Anterior cingulate cortex (tissue), 58 donors: ENCODE data around the gene LIPH.
"Not testable (repeated sequence)": the region's sequence is repeated elsewhere in the genome, so short reads cannot be mapped to it uniquely, and the experiment has no call there.

ENCODE experiments used
- DNase-seq, 58 donors: peaks; one replicate each; lab custom pipeline; 2025; lab: John Stamatoyannopoulos, UW

Gene LIPH

DNA sequence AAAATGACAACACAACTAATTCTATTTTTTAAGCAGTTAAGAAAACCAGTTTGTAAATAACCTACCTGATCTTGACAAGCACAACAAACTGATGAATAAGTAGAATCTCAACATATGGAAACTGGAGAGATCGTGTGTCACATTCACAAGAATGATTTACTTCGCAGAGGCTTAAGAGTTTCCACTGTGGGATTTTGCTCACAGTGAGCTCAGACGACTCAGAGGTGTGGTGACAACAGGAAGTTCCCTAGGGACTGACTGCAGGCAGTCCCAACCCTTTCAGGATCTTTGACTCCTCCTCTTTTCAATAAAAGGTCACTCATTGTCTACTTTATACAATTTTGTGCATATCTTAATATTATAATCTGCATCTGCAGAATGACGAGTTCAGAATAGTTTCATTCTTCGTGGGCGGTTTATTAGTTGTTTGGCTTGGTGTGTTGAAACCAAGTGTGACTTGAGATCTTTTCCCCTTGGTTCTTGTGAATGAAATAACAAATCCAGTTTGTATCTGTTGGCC lies at the start of gene LIPH:
Gene LIPH, minus strand, starts transcription at position 231 of the 520 bp plus-strand sequence. Its CDS starts 117 bp downstream, at position 114.
- no peak for DNase-seq

DNA sequence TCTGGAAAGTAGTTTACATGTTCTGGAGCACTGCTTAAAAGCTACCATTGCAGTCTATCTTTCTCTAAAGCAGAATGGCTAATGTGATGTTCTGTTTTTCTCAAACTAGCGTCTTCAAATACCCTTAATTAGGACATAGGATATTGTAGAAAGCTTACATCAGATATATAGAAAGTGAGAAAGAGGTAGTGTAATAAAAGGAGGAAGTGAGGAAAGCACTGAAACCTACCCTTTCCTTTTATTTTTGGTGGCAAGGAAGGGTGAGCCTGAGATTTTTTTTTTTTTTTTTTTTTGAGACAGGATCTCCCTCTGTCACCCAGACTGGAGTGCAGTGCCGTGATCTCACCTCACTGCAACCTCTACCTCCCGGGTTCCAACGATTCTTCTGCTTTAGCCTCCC lies 43.1 kb upstream of the LIPH start:
- no peak for DNase-seq

DNA sequence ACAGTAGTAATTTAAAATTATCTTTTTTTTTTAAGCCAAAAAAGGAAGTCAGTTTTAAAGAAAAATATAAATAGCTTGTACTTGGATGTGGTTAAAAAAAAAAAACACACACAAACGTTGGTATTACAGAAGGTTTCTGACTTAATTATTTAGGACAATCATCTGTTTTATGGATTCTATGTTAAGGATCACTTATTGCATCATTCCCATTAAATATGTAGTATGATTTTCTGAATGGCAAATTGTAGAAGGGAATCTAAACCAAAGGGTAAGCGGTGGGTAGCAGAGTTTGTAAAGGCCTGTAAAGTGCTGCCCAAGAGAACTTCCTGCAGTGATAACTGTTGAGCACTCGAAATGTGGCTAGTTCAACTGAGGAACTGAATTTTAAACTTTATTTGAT lies 41.7 kb upstream of the LIPH start:
- DNase-seq = no peak

DNA sequence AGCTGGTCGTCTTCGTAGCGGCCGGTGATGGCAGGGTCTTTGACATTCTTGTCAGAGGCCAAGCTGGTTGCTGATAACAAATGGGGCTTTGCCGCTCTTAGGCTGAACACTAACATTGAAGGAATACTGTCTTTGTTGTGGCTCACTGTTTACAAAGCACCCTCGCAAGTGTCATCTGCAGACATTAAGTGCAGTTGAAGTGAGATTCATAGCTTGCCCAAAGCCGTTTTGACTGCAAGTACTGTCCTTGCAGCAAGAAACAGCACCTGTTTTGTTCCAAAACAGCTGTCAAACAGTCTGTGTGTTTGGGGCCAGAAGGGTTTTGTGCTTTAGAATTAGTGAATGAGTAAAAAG lies 34.3 kb upstream of the LIPH start:
- peak in 1 of 58 donors; percentile 44 for DNase-seq

DNA sequence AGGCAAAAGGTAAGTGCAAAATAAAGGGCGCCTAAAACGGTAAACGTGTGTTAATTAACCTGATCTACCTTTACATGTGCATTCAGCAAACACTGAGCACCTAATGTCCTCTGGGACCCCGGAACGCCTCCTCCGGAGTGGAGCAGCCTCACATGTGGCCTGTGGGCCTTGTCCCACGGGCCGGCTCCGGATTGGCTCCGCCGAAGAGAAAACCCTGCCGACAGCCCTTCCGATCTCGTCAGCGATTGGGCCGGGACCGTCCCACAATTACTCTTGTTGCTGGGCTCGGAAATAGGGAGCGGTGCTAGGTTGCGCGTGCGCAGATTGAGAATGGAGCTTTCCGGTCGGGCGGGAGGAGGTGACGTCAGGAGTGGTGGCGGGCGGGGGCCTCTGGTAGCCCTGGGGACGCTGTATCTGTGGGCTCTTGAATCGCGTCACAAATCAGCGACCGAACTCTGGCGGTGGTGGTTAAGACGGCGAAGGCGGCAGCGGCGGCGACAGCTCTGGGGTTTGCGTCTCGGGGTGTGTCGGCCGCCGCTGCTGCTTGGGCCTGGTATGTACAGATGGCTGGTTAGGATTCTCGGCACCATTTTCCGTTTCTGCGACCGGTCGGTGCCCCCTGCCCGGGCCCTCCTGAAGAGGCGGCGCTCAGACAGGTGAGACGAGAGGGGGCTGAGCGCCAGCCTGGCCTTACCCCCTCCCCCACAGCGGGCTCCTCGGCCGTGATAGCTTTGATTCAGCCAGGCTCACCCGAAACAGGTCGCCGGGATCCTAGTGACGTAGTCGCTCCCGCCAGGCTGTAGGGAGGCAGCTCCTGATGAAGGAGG lies 33.7 kb upstream of the LIPH start, which contains the start of gene SENP2:
Gene SENP2, plus strand, starts transcription at position 437 of the 827 bp plus-strand sequence. Its CDS starts 119 bp downstream, at position 556.
- peak; percentile 92 to 100 (median 99) for DNase-seq

DNA sequence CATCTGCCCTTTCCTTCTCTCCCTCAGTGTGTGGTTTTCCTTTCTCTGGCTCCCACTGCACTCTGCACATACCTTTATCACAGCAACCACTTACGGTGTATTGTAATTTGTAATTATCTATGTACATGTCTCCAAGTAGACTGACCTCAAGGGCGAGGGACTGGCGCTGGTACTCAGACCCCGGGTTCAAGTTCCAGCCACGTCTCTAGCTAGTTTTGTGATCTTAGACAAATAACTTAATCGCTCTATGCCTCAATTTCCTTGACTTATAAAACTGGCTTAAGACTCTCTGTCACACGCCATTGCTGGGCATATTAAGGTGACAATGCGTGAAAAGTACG lies 33.1 kb upstream of the LIPH start:
- DNase-seq = peak in 1 of 58 donors; percentile 70

DNA sequence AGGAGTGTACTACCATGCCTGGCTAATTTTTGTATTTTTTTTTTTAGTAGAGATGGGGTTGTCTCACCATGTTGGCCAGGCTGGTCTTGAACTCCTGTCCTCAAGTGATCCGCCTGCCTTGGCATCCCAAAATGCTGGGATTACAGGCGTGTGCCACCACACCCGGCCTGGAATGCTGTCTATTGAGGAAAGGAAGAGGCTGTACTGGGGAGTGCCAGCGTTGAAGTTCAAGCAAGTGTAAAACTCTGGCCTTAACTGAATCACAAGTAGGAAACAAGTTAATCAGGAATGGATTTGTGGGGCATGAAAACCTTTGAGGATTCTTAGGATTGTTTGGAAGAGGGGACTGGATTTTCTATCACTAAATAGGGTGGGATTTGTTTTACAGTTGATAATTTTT lies 32.3 kb upstream of the LIPH start:
- no peak for DNase-seq

DNA sequence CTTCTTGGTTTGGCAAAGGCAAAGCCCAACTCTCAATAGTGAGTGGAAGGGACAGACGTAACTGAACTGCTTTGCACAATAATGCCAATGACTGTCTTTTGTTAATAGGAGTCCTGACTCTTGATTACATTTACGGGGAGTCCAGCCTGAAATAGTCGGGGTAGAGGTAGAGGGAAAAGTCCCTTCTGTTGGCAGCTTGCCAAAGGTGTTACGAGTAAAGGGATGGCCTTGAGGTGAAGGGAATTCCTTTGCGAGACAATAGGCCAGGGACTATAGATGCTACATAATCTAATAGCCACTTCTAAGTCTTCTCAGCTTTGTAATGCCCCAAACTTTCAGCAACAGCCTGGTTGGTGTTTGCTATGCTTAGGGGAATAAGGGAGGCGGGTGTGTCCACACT lies 31.5 kb upstream of the LIPH start:
- peak in 1 of 58 donors; percentile 5 for DNase-seq

DNA sequence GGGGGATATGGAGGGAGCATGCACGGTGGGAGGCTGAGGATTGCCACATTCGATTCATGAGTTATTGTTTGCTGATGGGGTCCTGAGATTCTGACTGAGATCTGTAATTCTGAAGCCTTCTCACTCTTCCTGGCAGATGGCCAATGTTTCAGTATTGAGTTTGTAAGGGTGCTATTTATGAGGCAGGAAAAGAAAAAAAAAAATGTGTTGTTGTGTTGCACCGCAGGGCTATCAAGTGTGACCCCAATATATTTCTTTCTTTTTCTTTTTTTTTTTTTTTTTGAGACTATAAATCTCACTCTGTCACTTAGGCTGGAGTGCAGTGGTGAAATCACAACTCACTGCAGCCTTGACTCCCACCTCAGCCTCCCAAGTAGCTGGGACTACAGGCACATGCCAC lies 30.5 kb upstream of the LIPH start:
- DNase-seq = no peak

DNA sequence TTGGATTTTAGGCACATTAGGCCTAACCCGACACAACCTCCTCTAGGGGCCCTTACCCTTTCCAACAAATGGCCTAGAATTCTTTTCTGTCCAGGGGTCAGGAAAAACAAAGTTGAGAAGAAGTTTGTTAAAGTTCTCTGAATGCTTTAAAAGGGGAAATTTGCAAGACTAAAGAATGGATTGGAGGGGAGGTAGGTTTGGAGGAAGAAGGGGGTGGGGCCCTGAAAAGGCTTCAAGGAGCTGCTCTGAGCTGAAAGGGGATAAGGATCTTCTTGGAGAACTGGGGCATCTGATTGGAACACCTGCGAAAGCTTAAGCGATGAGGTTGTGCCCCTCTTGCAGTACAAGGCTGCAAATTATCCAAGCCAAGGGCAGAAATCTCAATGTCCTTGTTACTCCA lies 29.8 kb upstream of the LIPH start:
- no peak for DNase-seq

DNA sequence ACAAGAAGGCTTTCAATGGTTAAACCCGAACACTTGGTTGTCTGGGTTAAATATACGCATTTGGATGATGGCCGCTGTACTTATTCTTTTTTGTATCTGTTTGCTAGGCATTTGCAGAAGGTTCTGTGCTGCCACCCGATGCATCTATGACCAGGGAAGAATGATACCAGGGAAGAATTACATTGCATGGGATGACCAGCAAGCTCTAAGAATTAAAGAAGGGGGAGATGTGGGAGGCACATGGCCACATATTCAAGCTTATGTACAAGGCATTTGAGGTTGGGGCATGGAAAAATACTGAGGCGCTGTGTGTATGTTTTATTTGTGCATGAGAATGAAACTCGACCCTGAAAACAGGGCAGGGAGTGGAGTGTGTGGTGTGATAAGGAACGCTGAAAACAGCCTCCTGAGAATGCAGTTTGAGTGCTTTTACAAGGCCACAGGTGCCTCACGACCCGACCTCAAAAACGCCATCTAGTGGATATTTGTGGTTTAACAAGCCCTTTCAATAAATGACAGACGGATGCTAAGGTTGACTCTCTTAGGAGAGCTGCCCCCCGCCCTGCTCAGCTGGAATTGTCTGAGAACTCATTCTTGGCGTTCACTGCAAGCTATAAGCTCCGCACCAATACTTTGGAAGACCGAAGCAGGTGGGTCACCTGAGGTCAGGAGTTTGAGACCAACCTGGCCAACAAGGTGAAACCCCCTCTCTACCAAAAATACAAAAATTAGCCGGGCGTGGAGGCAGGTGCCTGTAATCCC lies 22.9 kb upstream of the LIPH start:
- DNase-seq = peak in 1 of 58 donors; percentile 6

DNA sequence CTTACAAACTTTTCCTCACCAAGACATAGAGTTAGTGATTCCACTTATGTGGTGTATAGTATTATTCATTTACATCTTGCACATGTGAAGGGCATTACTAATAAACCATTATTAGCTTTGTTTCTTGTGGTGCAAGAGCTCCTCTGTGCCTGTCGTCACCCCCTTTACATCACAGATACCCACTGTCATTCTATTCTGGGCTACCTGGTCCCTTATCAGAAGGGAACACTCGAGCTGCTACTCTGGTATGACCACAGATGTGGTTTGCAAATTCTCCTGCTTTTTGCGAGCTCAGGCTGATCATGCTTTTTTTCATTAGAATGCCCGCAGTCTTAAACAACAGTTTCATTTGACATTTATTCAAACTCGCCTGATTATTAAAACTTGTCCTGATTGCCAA lies 19.8 kb upstream of the LIPH start:
- no peak for DNase-seq

DNA sequence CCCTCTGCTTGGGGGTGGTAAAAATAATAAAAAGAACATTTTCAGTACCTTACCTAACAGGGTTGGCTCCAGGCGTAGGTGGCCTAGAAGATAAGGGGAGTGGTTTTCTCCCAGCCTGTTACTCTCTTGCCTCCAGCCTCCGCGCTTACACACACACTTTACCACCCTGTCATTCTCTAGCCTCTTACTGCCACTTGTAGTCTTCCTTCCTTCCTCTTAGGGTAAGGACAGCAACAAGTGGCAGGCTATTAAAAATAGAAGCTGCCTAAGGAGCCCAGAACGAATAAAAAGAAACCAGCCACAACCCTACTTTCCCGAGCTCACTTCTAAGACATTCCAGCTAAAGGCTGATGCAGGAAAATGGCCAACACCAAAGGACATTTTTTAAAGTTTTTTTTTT lies 9.6 kb upstream of the LIPH start:
- no peak for DNase-seq

DNA sequence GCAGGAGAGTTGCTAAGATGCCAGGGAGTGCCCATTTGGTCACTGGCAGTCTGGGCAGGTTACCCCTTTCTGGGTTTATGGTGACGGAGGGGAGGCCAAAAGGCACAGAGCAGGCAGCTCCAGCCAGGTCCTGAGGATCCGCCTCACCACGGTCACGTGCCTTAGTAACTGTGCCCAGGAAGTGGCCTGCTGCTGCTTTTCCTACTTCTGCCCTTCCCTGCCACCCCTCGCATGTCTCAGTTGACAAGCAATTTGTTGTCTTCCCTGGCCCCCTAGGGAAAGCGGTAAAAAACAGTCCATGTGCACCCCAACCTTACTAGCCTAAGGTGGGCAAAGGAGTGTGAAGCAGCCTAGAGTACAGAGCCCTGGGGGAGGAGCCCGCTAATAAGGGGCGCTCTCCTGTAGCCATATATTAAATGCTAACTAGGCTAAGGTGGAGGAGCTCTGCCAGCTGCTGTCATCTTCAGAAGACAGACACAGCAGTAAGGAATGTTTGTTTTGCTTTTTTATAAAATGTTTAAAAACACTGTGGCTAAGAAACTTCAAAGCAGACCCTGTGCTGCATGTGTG lies 9.1 kb upstream of the LIPH start:
- DNase-seq = peak in 8 of 58 donors; percentile 3 to 22 (median 10)

DNA sequence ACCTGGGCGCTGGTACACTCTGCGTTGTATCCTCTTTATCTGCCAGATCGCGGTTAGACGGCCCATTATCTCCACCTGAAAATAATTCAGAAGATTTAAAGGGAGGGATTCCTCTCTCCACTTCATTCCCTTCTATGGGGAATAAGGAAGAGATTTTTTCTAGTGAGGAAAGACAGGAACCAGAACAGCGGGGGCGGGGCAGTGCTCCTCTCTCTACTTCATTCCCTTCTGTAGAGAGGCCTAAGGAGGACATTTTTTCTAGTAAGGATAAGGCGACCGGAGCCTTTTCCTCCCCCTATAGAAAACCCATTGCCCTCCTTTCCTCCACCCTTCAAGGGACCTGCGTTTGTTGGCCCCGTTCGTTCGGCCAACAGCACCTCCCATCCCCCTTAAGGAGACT lies 8.3 kb upstream of the LIPH start:
- no peak for DNase-seq

DNA sequence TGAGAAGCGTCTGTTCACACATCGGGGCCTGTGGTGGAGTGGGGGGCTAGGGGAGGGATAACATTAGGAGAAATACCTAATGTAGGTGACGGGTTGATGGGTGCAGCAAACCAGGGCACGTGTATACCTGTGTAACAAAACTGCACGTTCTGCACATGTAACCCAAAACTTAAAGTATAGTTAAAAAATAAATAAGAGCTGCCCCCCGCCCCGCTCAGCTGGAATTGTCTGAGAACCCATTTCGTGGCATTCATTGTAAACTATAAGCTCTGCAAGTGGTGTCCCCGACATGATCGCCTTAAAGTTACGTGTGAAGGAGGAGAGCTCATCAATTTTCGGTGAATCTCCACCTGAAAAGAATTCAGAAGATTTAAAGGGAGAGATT lies 7.3 kb upstream of the LIPH start:
- DNase-seq = no peak

DNA sequence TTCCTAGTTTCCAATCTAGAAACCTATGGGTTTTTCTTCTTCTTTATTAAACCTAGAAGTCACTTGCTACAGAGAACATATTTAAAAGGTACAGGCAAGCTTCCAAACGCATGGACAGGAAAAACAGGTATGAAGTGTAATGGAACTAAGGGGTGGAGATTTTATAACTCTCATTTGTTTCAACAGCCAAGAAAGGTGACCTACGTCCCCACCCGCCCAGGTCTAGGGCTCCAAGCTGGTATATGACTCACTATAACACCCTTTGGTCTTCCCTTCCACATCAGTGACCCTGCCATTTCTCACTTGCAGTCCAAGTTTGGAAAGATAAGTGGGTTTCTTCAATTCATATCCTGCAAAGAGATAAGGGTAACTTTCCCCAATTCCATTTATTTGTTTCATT lies 6.0 kb upstream of the LIPH start:
- no peak for DNase-seq

DNA sequence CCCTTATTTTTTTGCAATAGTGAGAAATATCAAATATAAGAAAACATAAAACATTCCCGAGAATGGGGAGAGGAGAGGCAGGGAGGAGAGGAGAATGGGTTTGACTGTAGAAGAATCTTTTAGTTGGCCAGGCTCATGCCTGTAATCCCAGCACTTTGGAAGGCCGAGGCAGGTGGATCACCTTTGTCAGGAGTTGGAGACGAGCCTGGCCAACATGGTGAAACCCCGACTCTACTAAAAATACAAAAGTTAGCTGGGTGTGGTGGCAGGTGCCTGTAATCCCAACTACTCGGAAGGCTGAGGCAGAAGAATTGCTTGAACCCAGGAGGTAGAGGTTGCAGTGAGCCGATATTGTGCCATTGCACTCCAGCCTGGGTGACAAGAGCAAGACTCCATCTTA lies 4.3 kb upstream of the LIPH start:
- DNase-seq = not testable (repeated sequence)

DNA sequence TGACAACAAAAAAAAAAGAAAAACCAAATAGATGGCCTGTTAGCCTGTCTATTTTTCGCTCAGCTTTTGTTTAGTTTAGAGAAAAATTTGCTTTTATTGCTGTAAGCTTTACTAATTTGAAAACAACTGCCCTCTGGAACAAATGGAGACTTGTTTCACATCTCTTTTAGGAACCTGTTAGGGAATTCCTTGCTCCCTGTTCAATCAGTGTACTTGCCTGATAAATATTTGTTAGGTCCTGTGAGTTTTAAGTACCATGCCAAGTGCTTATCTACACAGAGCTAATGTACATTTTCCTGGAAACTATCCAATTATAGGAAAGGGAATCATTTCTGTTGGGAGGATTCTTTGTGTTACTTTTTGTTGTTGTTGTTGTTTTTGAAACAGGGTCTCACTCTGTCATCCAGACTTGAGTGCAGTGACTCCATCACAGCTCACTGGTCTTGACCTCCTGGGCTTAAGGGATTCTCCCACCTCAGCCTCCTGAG lies 3.5 kb upstream of the LIPH start:
- DNase-seq = no peak

DNA sequence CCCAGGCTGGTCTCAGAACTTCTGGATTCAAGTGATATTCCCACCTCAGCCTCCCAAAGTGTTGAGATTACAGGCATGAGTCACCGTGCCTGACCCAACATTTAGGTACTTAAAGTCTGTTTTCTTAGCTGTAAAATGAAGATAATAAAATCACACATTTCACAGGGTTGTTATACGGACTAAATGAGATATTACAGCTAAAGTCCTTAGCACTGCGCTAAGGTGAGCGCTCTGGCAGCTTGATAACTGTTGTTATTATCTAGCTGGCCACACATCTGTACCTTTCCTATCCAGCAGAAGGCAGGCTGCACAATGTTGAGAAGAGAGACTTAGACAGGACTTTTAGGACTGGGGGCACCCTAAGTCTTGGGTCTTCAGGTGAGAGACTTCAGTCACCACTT lies 2.7 kb upstream of the LIPH start:
- no peak for DNase-seq

DNA sequence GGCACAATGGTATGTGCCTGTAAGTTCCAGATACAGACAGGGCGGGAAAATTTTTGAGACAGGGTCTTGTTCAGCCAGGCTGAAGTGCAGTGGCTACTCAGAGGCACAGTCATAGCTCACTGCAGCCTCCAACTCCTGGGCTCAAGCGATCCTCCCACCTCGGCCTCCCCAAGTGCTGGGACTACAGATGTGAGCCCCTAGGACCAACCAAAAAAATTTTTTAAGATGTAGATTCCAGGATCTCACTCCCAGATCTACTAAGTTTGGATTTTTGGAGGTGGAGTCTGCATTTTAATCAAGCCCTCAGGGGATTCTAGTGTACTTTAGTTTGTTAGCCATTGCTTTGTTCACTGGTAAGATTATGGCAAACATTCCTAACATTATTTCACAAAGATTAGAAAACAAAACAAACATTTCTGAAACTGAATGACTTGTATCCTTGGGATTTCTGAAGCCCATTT lies 2.7 kb downstream of the LIPH start:
- no peak for DNase-seq
